ENCODE data around the gene SAG.
"Not testable (repeated sequence)": the region's sequence is repeated elsewhere in the genome, so short reads cannot be mapped to it uniquely, and the experiment has no call there.

SAG gene

GRCh38 chr2:233359823-233360222, 52.2 kb downstream of the SAG start:
- H3K27me3 Mint-ChIP-seq: peaks cover 3% of the 10 kb centered on the region
- H3K27ac Mint-ChIP-seq: no peak overlapping the region
- H3K4me1 Mint-ChIP-seq: peaks cover 57% of the 10 kb centered on the region
- DNase-seq: no peak
- peaks cover 69% of the 10 kb centered on the region for H3K36me3 Mint-ChIP-seq
- H3K4me3 Mint-ChIP-seq: no peak overlapping the region
- CTCF ChIA-PET: no interaction called here
- no peaks in the 10 kb centered on the region for H3K9me3 Mint-ChIP-seq

GRCh38 chr2:233360771-233361176, 53.2 kb downstream of the SAG start:
- peaks cover 52% of the 10 kb centered on the region for H3K4me1 Mint-ChIP-seq
- CTCF ChIA-PET: no interaction called here
- no peaks in the 10 kb centered on the region for H3K27me3 Mint-ChIP-seq
- no peak for DNase-seq
- peaks cover 64% of the 10 kb centered on the region for H3K36me3 Mint-ChIP-seq
- no peak overlapping the region for H3K27ac Mint-ChIP-seq
- no peak overlapping the region for H3K4me3 Mint-ChIP-seq
- no peaks in the 10 kb centered on the region for H3K9me3 Mint-ChIP-seq

DNA sequence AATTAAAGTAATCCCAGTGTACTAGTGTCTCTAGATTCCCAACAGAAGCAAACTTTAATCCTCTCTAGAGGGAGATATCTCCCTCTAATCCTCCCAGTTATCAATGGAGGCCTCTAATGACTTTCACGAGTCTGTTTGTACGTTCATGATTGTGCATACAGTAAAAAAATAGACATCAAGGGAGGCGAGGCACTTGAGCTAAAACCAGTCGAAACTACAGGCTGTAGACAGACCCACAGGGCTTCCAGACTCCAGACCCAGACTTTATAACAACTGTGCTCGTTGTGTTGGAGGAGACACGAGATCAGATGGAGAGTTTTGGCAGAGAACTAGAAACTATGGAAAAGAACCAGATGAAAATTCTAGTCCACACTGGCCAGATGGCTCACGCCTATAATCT, 53.7 kb downstream of the SAG start:
- peaks cover 64% of the 10 kb centered on the region for H3K36me3 Mint-ChIP-seq
- H3K4me3 Mint-ChIP-seq: no peak overlapping the region
- no peaks in the 10 kb centered on the region for H3K27me3 Mint-ChIP-seq
- no peak overlapping the region for H3K27ac Mint-ChIP-seq
- peaks cover 51% of the 10 kb centered on the region for H3K4me1 Mint-ChIP-seq
- DNase-seq: no peak
- H3K9me3 Mint-ChIP-seq: no peaks in the 10 kb centered on the region
- CTCF ChIA-PET: no interaction called here

DNA sequence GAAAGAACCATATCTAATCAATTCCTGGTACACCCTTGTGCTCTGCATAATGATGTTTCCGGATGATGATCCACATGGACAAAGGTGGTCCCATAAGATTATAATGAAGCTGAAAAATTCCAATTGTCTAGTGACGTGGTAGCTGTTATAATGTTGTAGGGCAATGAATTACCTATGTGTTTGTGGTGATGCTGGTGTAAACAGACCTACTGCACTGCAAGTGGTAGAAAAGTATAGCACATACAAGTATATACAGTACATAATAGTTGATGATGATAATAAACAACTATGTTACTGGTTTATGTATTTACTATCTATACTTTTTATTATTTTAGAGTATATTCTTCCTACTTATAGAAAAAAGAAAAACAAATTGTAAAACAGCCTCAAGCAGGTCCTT, 55.1 kb downstream of the SAG start:
- DNase-seq: no peak
- Mint-ChIP-seq H3K36me3 (peaks cover 55% of the 10 kb centered on the region), H3K27ac (no peak overlapping the region), H3K9me3 (no peaks in the 10 kb centered on the region), H3K27me3 (no peaks in the 10 kb centered on the region), H3K4me1 (peaks cover 40% of the 10 kb centered on the region), H3K4me3 (no peak overlapping the region)
- CTCF ChIA-PET: interaction anchor here (1.2 kb wide), 1 partner anchor 81 kb away, joined by 3 read pairs; no protein-coding TSS in a partner anchor

- peaks cover 49% of the 10 kb centered on the region for H3K36me3 Mint-ChIP-seq
- H3K27me3 Mint-ChIP-seq: no peaks in the 10 kb centered on the region
- no peak for DNase-seq
- peaks cover 37% of the 10 kb centered on the region for H3K4me1 Mint-ChIP-seq
- CTCF ChIA-PET: interaction anchor here (1.2 kb wide), 1 partner anchor 80 kb away, joined by 3 read pairs; no protein-coding TSS in a partner anchor
- H3K9me3 Mint-ChIP-seq: no peaks in the 10 kb centered on the region
- no peak overlapping the region for H3K27ac Mint-ChIP-seq
- H3K4me3 Mint-ChIP-seq: no peak overlapping the region
Measured at GRCh38 chr2:233363744-233364235, 56.2 kb downstream of the SAG start.

DNA sequence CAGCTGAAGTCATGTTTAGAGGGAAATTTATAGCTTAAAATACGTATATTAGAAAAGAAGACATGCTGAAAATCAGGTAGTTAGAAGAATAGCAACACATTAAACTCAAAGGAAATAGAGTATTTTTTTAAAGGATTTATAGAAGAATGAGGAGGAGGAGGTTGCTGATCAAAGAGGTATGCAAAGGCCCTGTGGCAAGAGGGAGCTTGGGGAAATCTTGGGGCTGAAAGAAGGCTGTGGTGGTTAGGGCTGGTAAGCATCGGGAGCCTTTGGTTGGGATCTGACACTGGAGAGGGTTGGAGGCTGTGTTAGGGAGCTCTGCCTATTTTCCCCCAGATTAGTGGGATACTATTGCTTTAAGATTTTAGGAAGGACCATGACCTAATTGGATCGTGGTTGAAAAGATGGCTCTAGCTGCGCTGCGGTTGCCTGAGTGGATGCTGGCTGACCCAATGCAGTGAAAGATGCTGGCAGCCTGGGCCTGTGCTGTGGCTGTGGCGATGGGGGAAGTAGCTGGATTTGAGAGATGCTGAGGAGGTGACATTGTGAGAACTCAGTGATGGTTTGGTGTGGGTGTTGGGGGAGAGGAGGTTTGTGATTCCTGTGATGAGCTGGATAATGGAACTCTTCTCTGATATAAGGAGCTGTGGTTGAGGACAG, 58.4 kb downstream of the SAG start:
- no peak for DNase-seq
- Mint-ChIP-seq H3K27me3 (no peaks in the 10 kb centered on the region), H3K36me3 (peaks cover 41% of the 10 kb centered on the region), H3K4me3 (no peak overlapping the region), H3K4me1 (peaks cover 35% of the 10 kb centered on the region), H3K9me3 (no peaks in the 10 kb centered on the region), H3K27ac (peak overlapping the region; percentile 3)
- CTCF ChIA-PET: interaction anchor here (0.8 kb wide), 1 partner anchor 12 kb away, joined by 3 read pairs; no protein-coding TSS in a partner anchor

- H3K27me3 Mint-ChIP-seq: no peaks in the 10 kb centered on the region
- CTCF ChIA-PET: no interaction called here
- no peaks in the 10 kb centered on the region for H3K9me3 Mint-ChIP-seq
- DNase-seq: no peak
- peaks cover 38% of the 10 kb centered on the region for H3K36me3 Mint-ChIP-seq
- no peak overlapping the region for H3K4me3 Mint-ChIP-seq
- H3K4me1 Mint-ChIP-seq: peaks cover 39% of the 10 kb centered on the region
- no peak overlapping the region for H3K27ac Mint-ChIP-seq
Measured at GRCh38 chr2:233367586-233367985, 60.0 kb downstream of the SAG start.

GRCh38 chr2:233368756-233369155, 61.1 kb downstream of the SAG start:
- no peak for DNase-seq
- Mint-ChIP-seq H3K9me3 (no peaks in the 10 kb centered on the region), H3K4me1 (peaks cover 42% of the 10 kb centered on the region), H3K36me3 (peaks cover 37% of the 10 kb centered on the region), H3K4me3 (no peak overlapping the region), H3K27me3 (no peaks in the 10 kb centered on the region), H3K27ac (no peak overlapping the region)
- CTCF ChIA-PET: no interaction called here

- CTCF ChIA-PET: no interaction called here
- no peaks in the 10 kb centered on the region for H3K27me3 Mint-ChIP-seq
- H3K9me3 Mint-ChIP-seq: no peaks in the 10 kb centered on the region
- H3K4me3 Mint-ChIP-seq: no peak overlapping the region
- peaks cover 40% of the 10 kb centered on the region for H3K4me1 Mint-ChIP-seq
- no peak for DNase-seq
- peak overlapping the region; percentile 52 for H3K27ac Mint-ChIP-seq
- H3K36me3 Mint-ChIP-seq: peaks cover 35% of the 10 kb centered on the region
Measured at GRCh38 chr2:233369462-233369861, 61.8 kb downstream of the SAG start.

- peaks cover 31% of the 10 kb centered on the region for H3K36me3 Mint-ChIP-seq
Measured at GRCh38 chr2:233369897-233370685, 62.5 kb downstream of the SAG start.

DNA sequence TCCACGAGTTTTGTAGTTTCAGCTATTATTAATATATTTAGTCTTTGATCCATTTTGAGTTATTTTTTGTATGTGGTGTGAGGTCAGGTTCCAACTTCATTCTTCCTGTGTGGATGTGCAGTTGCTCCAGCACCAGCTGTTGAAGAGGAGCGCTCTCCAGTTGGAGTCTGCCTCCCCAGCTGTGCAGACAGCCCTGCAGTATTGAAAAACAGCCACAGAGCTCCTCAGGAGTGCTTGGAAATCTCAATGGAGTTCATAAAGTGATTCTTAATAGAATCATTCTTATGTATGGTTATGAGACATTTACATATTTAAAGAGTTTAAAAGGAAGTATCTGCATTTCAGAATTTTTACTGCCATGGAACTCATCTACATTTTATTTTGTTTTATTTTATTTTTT, 64.0 kb downstream of the SAG start:
- Mint-ChIP-seq H3K36me3 (peaks cover 31% of the 10 kb centered on the region), H3K27me3 (no peaks in the 10 kb centered on the region), H3K4me1 (peaks cover 33% of the 10 kb centered on the region), H3K4me3 (no peak overlapping the region), H3K27ac (no peak overlapping the region), H3K9me3 (no peaks in the 10 kb centered on the region)
- no peak for DNase-seq
- CTCF ChIA-PET: interaction anchor here (1.1 to 1.5 kb wide), 2 partner anchors 33 to 75 kb away, joined by 3 to 4 read pairs; no protein-coding TSS in a partner anchor

More at GRCh38 chr2:233369897-233370685, 62.5 kb downstream of the SAG start:
- Mint-ChIP-seq H3K9me3 (no peaks in the 10 kb centered on the region), H3K27ac (peak overlapping the region; percentile 52), H3K4me1 (peaks cover 38% of the 10 kb centered on the region), H3K4me3 (no peak overlapping the region), H3K27me3 (no peaks in the 10 kb centered on the region)
- no peak for DNase-seq
- CTCF ChIA-PET: interaction anchor here (0.6 kb wide), 1 partner anchor 14 kb away, joined by 3 read pairs; no protein-coding TSS in a partner anchor

DNA sequence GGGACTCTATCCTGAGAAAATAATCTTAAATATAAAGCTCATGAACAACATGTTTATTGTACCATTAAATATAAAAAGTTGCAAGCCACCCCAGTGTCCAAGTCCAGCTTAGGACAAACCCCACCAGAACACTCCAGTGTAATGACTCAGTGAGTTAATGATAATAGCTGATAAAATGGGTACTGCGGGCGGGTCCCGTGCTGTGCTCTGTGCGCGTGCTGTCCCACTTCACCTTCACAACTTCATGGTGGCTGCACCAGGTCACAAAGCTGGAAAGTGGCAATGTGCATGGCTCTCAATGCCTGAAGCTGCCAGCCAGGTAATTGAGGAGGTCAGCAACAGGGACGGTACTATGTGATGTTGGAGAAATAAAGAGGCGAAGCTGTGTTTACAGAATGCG, 65.2 kb downstream of the SAG start:
- Mint-ChIP-seq H3K4me3 (no peak overlapping the region), H3K27ac (no peak overlapping the region), H3K4me1 (peaks cover 33% of the 10 kb centered on the region), H3K9me3 (no peaks in the 10 kb centered on the region), H3K27me3 (no peaks in the 10 kb centered on the region), H3K36me3 (peaks cover 40% of the 10 kb centered on the region)
- DNase-seq: no peak
- CTCF ChIA-PET: interaction anchor here (1.5 kb wide), 1 partner anchor 31 kb away, joined by 4 read pairs; no protein-coding TSS in a partner anchor

DNA sequence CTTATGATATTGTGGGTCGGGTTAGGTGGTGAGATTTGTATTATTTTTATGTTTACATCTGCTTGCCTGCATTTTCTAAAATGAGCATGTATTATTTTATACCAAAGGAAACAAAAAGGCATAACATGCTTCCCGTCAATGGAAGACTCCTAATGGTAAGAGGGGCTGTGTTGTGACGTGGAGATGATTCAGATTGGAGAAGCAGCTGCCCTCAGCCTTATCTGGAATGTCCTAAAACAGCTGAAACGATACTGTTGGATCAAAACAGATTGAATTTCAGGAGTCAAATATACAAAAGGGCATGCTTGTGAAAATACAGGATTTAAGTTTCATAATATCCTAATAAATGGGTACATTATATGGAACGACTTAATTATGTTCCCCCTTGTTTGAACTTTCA, 65.7 kb downstream of the SAG start:
- no peaks in the 10 kb centered on the region for H3K27me3 Mint-ChIP-seq
- CTCF ChIA-PET: interaction anchor here (1.5 kb wide), 1 partner anchor 31 kb away, joined by 4 read pairs; no protein-coding TSS in a partner anchor
- H3K4me3 Mint-ChIP-seq: no peak overlapping the region
- peaks cover 32% of the 10 kb centered on the region for H3K4me1 Mint-ChIP-seq
- no peak overlapping the region for H3K27ac Mint-ChIP-seq
- no peak for DNase-seq
- no peaks in the 10 kb centered on the region for H3K9me3 Mint-ChIP-seq
- H3K36me3 Mint-ChIP-seq: peaks cover 40% of the 10 kb centered on the region

DNA sequence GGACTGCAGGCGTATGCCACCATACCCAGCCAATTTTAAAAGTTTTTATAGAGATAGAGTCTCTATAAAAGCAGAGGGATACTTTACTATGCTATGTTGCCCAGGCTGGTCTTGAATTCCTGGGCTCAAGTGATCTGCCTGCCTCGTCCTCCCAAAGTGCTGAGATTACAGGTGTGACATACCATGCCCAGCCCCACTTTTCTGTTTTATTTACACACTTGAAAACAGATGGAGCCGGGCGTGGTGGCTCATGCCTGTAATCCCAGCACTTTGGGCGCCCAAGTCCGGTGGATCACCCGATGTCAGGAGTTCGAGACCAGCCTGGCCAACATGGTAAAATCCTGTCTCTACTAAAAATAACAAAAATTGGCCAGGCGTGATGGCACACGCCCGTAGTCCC, 67.2 kb downstream of the SAG start:
- H3K9me3 Mint-ChIP-seq, CTCF ChIA-PET, H3K27me3 Mint-ChIP-seq, DNase-seq, H3K27ac Mint-ChIP-seq, H3K4me3 Mint-ChIP-seq: not testable (repeated sequence)
- Mint-ChIP-seq H3K36me3 (peaks cover 41% of the 10 kb centered on the region), H3K4me1 (peaks cover 26% of the 10 kb centered on the region)
